Measurements from ENCODE around the gene CCDC93.
"Not testable (repeated sequence)": the region's sequence is repeated elsewhere in the genome, so short reads cannot be mapped to it uniquely, and the experiment has no call there.

The CCDC93 gene

DNA sequence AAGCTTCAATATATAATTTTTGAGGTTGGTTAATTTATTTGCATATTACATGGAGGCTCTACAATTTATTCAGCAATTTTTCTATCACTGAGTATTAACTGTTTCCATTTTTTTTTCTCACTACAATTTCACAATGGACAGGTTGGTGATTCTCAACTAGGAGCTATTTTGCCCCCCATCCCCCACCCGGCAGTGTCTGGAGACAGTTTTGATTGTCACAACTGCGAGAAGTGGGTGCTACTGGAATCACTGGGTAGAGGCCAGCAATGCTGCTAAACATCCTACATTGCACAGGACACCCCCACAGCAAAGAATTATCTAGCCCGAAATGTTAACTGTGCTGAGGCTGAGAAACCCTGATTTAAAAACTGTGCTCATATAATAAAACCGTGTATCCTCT is 82.6 kb downstream of the CCDC93 start:
- H3K4me3 ChIP-seq (ENCODE audit: low read length), result no peak overlapping the region
- no peaks in the 10 kb centered on the region for H3K4me1 ChIP-seq (ENCODE audit: low read length)
- H3K4me2 ChIP-seq (ENCODE audit: low read length), result no peak overlapping the region
- H3K27ac ChIP-seq (ENCODE audit: low read length), result no peak overlapping the region
- TF ChIP-seq, protein P1, sequence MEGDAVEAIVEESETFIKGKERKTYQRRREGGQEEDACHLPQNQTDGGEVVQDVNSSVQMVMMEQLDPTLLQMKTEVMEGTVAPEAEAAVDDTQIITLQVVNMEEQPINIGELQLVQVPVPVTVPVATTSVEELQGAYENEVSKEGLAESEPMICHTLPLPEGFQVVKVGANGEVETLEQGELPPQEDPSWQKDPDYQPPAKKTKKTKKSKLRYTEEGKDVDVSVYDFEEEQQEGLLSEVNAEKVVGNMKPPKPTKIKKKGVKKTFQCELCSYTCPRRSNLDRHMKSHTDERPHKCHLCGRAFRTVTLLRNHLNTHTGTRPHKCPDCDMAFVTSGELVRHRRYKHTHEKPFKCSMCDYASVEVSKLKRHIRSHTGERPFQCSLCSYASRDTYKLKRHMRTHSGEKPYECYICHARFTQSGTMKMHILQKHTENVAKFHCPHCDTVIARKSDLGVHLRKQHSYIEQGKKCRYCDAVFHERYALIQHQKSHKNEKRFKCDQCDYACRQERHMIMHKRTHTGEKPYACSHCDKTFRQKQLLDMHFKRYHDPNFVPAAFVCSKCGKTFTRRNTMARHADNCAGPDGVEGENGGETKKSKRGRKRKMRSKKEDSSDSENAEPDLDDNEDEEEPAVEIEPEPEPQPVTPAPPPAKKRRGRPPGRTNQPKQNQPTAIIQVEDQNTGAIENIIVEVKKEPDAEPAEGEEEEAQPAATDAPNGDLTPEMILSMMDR (IDR thresholded peaks at IDR 0.05; ENCODE audit: low read depth, low read length), result no peak
- no peak for TF ChIP-seq EZH2phosphoT487 (IDR thresholded peaks at IDR 0.05; ENCODE audit: low read depth)
- H3K27me3 ChIP-seq (ENCODE audit: low read depth, low read length), result no peaks in the 10 kb centered on the region
- H3K9me3 ChIP-seq (ENCODE audit: insufficient read depth, low read length), result no peaks in the 10 kb centered on the region
- no peaks in the 10 kb centered on the region for H4K20me1 ChIP-seq (ENCODE audit: insufficient read depth, low read length)
- no peak overlapping the region for H3K9ac ChIP-seq (ENCODE audit: low read length)
- no peaks in the 10 kb centered on the region for H3K79me2 ChIP-seq (ENCODE audit: low read length)
- H3K36me3 ChIP-seq (replicated peaks; ENCODE audit: low read depth, low read length), result peaks cover 48% of the 10 kb centered on the region
- H2AFZ ChIP-seq (ENCODE audit: low read depth, low read length), result no peak overlapping the region

DNA sequence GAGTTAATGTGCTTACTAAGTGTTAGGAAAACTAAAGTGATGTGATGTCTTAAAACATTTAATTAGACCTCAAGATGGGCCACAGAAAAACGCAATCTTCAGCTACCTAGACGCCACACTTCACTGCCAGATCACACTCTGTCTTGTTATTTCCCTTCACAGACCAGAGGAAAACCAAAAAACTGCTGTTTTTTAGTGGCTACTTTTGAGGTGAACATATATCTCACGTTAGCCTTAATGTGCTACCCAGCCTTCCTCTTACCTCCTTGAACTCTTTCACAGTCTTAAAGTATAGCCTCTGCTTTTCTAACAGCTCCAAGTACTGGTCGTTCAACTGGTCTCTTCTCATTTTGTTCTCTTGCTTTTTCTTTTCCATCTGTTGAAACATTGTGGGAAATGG is 83.1 kb downstream of the CCDC93 start:
- no peaks in the 10 kb centered on the region for H3K4me1 ChIP-seq (ENCODE audit: low read length)
- H4K20me1 ChIP-seq (ENCODE audit: insufficient read depth, low read length), result no peaks in the 10 kb centered on the region
- no peaks in the 10 kb centered on the region for H3K79me2 ChIP-seq (ENCODE audit: low read length)
- TF ChIP-seq, protein P1 (IDR thresholded peaks at IDR 0.05; ENCODE audit: low read depth, low read length), result no peak
- TF ChIP-seq EZH2phosphoT487 (IDR thresholded peaks at IDR 0.05; ENCODE audit: low read depth), result no peak
- no peak overlapping the region for H3K9ac ChIP-seq (ENCODE audit: low read length)
- no peak overlapping the region for H3K4me2 ChIP-seq (ENCODE audit: low read length)
- H3K36me3 ChIP-seq (replicated peaks; ENCODE audit: low read depth, low read length), result peaks cover 47% of the 10 kb centered on the region
- no peaks in the 10 kb centered on the region for H3K9me3 ChIP-seq (ENCODE audit: insufficient read depth, low read length)
- no peak overlapping the region for H3K27ac ChIP-seq (ENCODE audit: low read length)
- no peak overlapping the region for H2AFZ ChIP-seq (ENCODE audit: low read depth, low read length)
- no peak overlapping the region for H3K4me3 ChIP-seq (ENCODE audit: low read length)
- no peaks in the 10 kb centered on the region for H3K27me3 ChIP-seq (ENCODE audit: low read depth, low read length)

DNA sequence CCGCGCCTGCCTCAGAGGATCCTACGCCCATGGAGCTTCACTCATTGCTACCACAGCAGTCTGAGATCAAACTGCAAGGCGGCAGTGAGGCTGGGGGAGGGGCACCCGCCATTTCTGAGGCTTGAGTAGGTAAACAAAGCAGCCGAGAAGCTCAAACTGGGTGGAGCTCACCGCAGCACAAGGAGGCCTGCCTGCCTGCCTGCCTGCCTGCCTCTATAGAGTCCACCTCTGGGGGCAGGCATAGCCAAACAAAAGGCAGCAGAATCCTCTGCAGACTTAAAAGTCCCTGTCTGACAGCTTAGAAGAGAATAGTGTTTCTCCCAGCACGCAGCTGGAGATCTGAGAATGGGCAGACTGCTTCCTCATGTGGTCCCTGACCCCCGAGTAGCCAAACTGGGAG is 90.4 kb downstream of the CCDC93 start:
- H3K27ac ChIP-seq (ENCODE audit: low read length); H3K4me3 ChIP-seq (ENCODE audit: low read length); H3K9me3 ChIP-seq (ENCODE audit: insufficient read depth, low read length); H3K27me3 ChIP-seq (ENCODE audit: low read depth, low read length); H3K4me1 ChIP-seq (ENCODE audit: low read length); H3K4me2 ChIP-seq (ENCODE audit: low read length); H3K79me2 ChIP-seq (ENCODE audit: low read length); H4K20me1 ChIP-seq (ENCODE audit: insufficient read depth, low read length); H2AFZ ChIP-seq (ENCODE audit: low read depth, low read length); H3K9ac ChIP-seq (ENCODE audit: low read length): not testable (repeated sequence)
- peaks cover 26% of the 10 kb centered on the region for H3K36me3 ChIP-seq (replicated peaks; ENCODE audit: low read depth, low read length)

DNA sequence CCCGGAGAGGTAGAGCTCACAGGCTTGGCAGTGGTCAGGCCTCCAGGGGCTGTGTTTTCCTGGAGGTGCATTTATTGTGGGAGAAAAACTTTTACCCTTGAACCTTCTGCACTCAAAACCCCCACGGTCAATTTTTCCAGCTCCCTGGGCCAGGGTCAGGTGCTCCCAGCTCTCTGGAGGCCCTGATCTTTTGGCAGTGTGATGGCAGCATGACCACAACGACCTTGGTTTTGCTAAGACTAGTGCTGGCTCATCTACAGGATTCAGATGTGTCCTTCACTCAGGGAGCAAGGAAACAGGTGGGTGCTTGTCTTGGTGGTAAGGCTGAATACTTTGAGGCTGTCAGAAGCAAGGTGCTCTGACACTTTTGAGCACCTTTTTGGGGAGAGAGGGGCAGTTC is 92.3 kb downstream of the CCDC93 start:
- Histone ChIP-seq H3K79me2 (ENCODE audit: low read length) (no peaks in the 10 kb centered on the region), H2AFZ (ENCODE audit: low read depth, low read length) (no peak overlapping the region), H3K4me3 (ENCODE audit: low read length) (no peak overlapping the region), H3K9me3 (ENCODE audit: insufficient read depth, low read length) (no peaks in the 10 kb centered on the region), H3K4me1 (ENCODE audit: low read length) (peaks cover 9% of the 10 kb centered on the region), H3K4me2 (ENCODE audit: low read length) (no peak overlapping the region), H3K27ac (ENCODE audit: low read length) (no peak overlapping the region), H4K20me1 (ENCODE audit: insufficient read depth, low read length) (no peaks in the 10 kb centered on the region), H3K27me3 (ENCODE audit: low read depth, low read length) (no peaks in the 10 kb centered on the region), H3K9ac (ENCODE audit: low read length) (no peak overlapping the region), H3K36me3 (replicated peaks; ENCODE audit: low read depth, low read length) (peaks cover 43% of the 10 kb centered on the region)
- TF ChIP-seq, protein P1 (IDR thresholded peaks at IDR 0.05; ENCODE audit: low read depth, low read length), result no peak
- TF ChIP-seq EZH2phosphoT487 (IDR thresholded peaks at IDR 0.05; ENCODE audit: low read depth), result no peak

DNA sequence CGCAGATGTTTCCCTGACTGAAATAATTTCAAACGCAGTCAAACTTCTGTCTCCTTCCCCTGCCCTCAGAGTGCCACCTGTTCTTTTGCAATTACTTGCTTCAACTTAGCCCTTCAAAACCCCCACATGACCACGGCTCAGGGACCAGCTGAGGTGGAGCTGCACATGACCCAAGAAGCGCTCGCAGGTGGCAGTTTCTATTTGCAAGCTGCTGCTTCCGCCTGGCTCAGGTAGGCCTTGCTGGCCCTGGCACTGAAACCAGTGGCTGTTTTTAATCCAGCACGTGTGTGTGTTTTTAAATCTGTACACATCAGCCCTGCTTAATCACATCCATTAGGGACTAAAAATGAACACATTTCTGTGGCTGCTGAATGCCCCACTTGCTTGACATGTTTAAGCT is 95.3 kb downstream of the CCDC93 start:
- H3K9ac ChIP-seq (ENCODE audit: low read length), result no peak overlapping the region

More for the DNA sequence above, 95.3 kb downstream of the CCDC93 start:
- TF ChIP-seq EZH2phosphoT487 (IDR thresholded peaks at IDR 0.05; ENCODE audit: low read depth), result no peak
- Histone ChIP-seq H3K4me1 (ENCODE audit: low read length) (peaks cover 9% of the 10 kb centered on the region), H3K79me2 (ENCODE audit: low read length) (no peaks in the 10 kb centered on the region), H4K20me1 (ENCODE audit: insufficient read depth, low read length) (no peaks in the 10 kb centered on the region), H3K27ac (ENCODE audit: low read length) (no peak overlapping the region; the same call in 1 of the 2 replicates), H3K4me2 (ENCODE audit: low read length) (no peak overlapping the region), H3K4me3 (ENCODE audit: low read length) (no peak overlapping the region), H2AFZ (ENCODE audit: low read depth, low read length) (no peak overlapping the region), H3K36me3 (replicated peaks; ENCODE audit: low read depth, low read length) (peaks cover 48% of the 10 kb centered on the region), H3K9me3 (ENCODE audit: insufficient read depth, low read length) (no peaks in the 10 kb centered on the region), H3K27me3 (ENCODE audit: low read depth, low read length) (no peaks in the 10 kb centered on the region)

Measured in OCI-LY3 (cell line).